Osteoblast (primary cell): ENCODE measurements around the gene ARIH1. TPM values are rescaled to one million over a fixed set of nuclear protein-coding genes. Genes with fewer than 3 reads are reported as not detected.

Experiments
- DNase-seq: peaks from one replicate; pipeline ENCODE4 v3.0.0; 2011; ENCODE audit warnings: low spot score, mixed read lengths; ENCODE audit not compliant: insufficient read length; ENCODE audit errors: missing footprints
- H2AFZ ChIP-seq: 2 replicates; pipeline ENCODE4 v1.6.0; 2011; ENCODE audit warnings: mild to moderate bottlenecking, low read length
- H3K27ac ChIP-seq: 2 replicates; pipeline ENCODE4 v1.5.1; 2011; ENCODE audit warnings: mild to moderate bottlenecking, low read depth, low read length, moderate library complexity
- H3K27me3 ChIP-seq: 2 replicates; pipeline ENCODE4 v1.6.0; 2012; ENCODE audit warnings: mild to moderate bottlenecking, control low read depth, inconsistent platforms, low read length, moderate library complexity; ENCODE audit not compliant: insufficient read depth
- H3K36me3 ChIP-seq: 2 replicates; pipeline ENCODE4 v1.5.1; 2011; ENCODE audit warnings: mild to moderate bottlenecking, low read length, control low read depth, moderate library complexity; ENCODE audit not compliant: insufficient read depth
- H3K4me1 ChIP-seq: 2 replicates; pipeline ENCODE4 v1.5.1; 2011; ENCODE audit warnings: mild to moderate bottlenecking, low read length, control low read depth, moderate library complexity; ENCODE audit not compliant: insufficient read depth
- H3K4me2 ChIP-seq: 2 replicates; pipeline ENCODE4 v1.6.0; 2011; ENCODE audit warnings: mild to moderate bottlenecking, low read length; ENCODE audit not compliant: insufficient read depth
- H3K4me3 ChIP-seq: fragments of 200-600 bp; sonication (generic); 3 replicates; pipeline ENCODE4 v1.5.1; 2012; ENCODE audit warnings: mild to moderate bottlenecking, low read length, inconsistent platforms; ENCODE audit not compliant: insufficient read depth
- H3K79me2 ChIP-seq: 2 replicates; pipeline ENCODE4 v1.6.0; 2012; ENCODE audit warnings: mild to moderate bottlenecking, low read length, control low read depth, inconsistent platforms; ENCODE audit not compliant: insufficient read depth
- H3K9me3 ChIP-seq: 2 replicates; pipeline ENCODE4 v1.5.1; 2011; ENCODE audit warnings: low read depth, low read length, control low read depth
- H4K20me1 ChIP-seq: 2 replicates; pipeline ENCODE4 v1.6.0; 2012; ENCODE audit warnings: mild to moderate bottlenecking, low read length, control low read depth; ENCODE audit not compliant: insufficient read depth
- CTCF ChIP-seq: IDR thresholded peaks from 2 replicates; pipeline ENCODE4 v1.5.1; 2011; ENCODE audit warnings: mild to moderate bottlenecking, low read depth, low read length, moderate library complexity; ENCODE audit errors: extremely low read depth
- total RNA-seq: library from RNA; depleted of rRNA; stranded (reverse); fragments of >200 nt; gene quantifications from 2 replicates; pipeline ENCODE4 v1.2.3, GENCODE V29; 2012

The ARIH1 gene
- total RNA-seq, 1 donor = 32.6 TPM

GRCh38 chr15:72509484-72509883, 35.4 kb downstream of the ARIH1 start:
- DNase-seq = no peak
- Histone ChIP-seq H3K79me2 (peaks cover 97% of the 10 kb centered on the region), H3K4me2 (no peak overlapping the region), H3K36me3 (no peaks in the 10 kb centered on the region), H3K27me3 (no peaks in the 10 kb centered on the region), H3K4me1 (no peaks in the 10 kb centered on the region), H3K4me3 (no peak overlapping the region), H3K27ac (no peak overlapping the region), H3K9me3 (no peaks in the 10 kb centered on the region), H2AFZ (no peak overlapping the region), H4K20me1 (peaks cover 83% of the 10 kb centered on the region)
- no peak for TF ChIP-seq CTCF

DNA sequence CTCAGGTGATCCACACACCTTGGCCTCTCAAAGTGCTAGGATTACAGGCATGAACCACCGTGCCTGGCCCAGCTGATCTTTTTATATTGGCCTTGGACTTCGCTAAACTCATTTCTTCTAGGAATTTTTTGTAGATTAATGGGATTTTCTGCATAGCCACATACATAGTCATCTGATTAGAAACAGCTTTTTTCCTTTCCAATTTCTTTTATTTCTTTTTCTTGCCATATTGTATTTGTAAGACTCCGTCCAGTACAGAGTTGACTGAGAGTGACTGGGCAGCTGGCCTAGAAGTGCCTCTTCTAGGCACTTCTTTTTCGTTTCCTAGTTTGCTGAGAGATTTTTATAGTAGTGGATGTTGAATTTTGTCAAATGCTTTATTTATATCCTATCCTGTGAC, 37.4 kb downstream of the ARIH1 start:
- Histone ChIP-seq H3K4me1 (no peaks in the 10 kb centered on the region), H3K79me2 (peaks cover 98% of the 10 kb centered on the region), H2AFZ (no peak overlapping the region), H3K4me2 (no peak overlapping the region), H3K9me3 (no peaks in the 10 kb centered on the region), H3K27ac (no peak overlapping the region), H3K36me3 (no peaks in the 10 kb centered on the region), H3K27me3 (no peaks in the 10 kb centered on the region), H3K4me3 (no peak overlapping the region), H4K20me1 (peaks cover 81% of the 10 kb centered on the region)
- TF ChIP-seq CTCF = no peak
- no peak for DNase-seq

- Histone ChIP-seq H3K4me2 (no peak overlapping the region), H3K4me1 (no peaks in the 10 kb centered on the region), H3K79me2 (peaks cover 92% of the 10 kb centered on the region), H3K4me3 (no peak overlapping the region), H3K9me3 (no peaks in the 10 kb centered on the region), H4K20me1 (peaks cover 54% of the 10 kb centered on the region), H3K27me3 (no peaks in the 10 kb centered on the region), H3K27ac (no peak overlapping the region), H3K36me3 (no peaks in the 10 kb centered on the region), H2AFZ (no peak overlapping the region)
- no peak for TF ChIP-seq CTCF
- DNase-seq = no peak
Observed at GRCh38 chr15:72515591-72516389, 41.7 kb downstream of the ARIH1 start.

DNA sequence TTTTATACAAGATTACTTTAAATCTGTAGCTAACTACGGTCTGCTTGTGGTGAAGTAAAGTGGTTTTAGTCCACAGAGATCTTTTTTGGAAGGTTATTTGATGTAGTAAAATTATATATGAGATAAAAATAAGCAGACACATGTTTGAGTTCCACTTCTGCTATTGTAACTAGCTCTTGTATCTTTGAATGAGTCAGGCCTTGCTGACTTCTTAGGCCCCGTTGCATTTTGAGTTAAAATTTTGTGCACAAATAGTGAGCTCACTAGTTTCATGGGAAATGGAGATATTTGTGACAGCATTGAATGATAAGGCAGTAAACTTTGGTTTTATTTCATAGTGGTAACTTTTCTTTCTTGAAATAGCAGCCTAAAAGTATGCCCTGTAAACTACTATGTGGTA, 42.6 kb downstream of the ARIH1 start:
- no peak for TF ChIP-seq CTCF
- H3K4me1 ChIP-seq = peaks cover 4% of the 10 kb centered on the region
- no peak for DNase-seq
- H3K36me3 ChIP-seq = no peaks in the 10 kb centered on the region
- H3K4me2 ChIP-seq = no peak overlapping the region
- H2AFZ ChIP-seq = no peak overlapping the region
- no peaks in the 10 kb centered on the region for H3K9me3 ChIP-seq
- H4K20me1 ChIP-seq = peaks cover 51% of the 10 kb centered on the region
- H3K27ac ChIP-seq = no peak overlapping the region
- H3K27me3 ChIP-seq = no peaks in the 10 kb centered on the region
- H3K79me2 ChIP-seq = peaks cover 91% of the 10 kb centered on the region
- H3K4me3 ChIP-seq = no peak overlapping the region
